Stimulated activated CD4-positive, alpha-beta T cell treated with anti-CD3 and anti-CD28 coated beads, Interleukin-12 subunit alpha, Interleukin-12 subunit beta, amount 100 ng/mL, for 4 hours (primary cell): Measurements from ENCODE around the gene GTF3C1.

Source experiments
- DNase-seq: peaks from one replicate; pipeline ENCODE4 v3.0.0-alpha.2; 2020

GTF3C1 gene

GRCh38 chr16:27483624-27484023 is 66.1 kb downstream of the GTF3C1 start:
- DNase-seq = no peak

GRCh38 chr16:27483088-27483437 is 66.7 kb downstream of the GTF3C1 start:
- no peak for DNase-seq

GRCh38 chr16:27482397-27483087 is 67.2 kb downstream of the GTF3C1 start:
- no peak for DNase-seq

GRCh38 chr16:27481282-27481934 is 68.3 kb downstream of the GTF3C1 start:
- no peak for DNase-seq

GRCh38 chr16:27480761-27481160 is 69.0 kb downstream of the GTF3C1 start:
- DNase-seq = no peak

DNA sequence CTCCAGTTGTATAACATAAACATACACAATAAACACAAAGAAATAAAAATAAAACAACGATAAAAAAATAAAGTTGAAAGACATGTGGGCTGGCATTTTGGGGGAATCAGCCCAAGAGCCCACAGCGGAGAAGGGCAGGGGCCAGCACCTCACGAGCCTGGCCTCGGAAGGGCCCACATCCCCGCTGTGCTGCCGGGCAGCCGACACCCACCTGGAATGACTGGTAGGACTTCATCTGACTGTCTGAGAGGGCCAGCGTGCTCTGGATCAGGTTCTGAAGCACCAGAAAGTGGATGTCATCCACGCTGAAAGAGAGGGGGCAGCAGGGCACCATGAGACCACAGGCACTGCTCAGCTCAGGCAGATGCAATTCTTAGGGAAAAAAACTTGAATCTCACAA is 73.5 kb downstream of the GTF3C1 start:
- DNase-seq = no peak

DNA sequence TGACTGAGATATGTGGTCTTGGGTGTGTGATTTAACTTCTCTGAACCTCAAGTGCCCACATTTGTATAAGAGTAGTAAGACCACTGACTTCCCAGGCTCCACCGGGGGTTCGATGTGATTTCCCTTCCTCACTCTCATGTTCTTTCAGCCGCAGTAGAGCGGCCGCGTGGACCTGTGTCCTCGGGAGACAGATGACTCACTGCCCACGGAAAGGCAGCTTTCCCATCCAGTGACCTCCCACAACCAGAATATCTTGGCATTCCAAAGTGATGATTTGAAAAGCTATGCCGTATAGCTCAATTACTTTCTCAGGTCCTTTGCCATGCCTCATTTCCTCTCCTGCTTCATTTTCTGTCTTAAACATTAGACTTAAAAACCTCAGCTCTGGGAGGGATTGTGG is 74.2 kb downstream of the GTF3C1 start:
- DNase-seq = no peak

DNA sequence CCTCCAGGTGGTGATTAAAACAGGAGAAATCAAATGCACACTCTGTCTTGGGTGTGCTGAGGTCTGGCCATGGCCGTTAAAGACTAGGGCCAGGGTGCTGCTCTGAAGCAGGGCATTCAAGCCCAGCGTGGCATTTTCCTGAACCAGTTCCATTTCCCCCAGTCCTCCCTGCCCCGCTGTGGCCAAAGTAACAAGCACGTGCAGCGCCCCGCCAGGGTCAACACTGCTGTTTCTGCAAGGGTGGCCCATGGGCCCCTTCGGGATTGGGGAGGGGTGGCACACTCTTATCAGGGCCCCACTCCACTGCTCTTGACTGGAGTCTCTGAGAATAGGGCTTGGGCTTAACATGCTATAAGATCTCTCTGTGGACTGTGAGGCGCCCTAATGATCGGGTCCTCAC is 74.8 kb downstream of the GTF3C1 start:
- DNase-seq = no peak

GRCh38 chr16:27474041-27474440 is 75.7 kb downstream of the GTF3C1 start:
- no peak for DNase-seq

GRCh38 chr16:27473101-27473900 is 76.4 kb downstream of the GTF3C1 start:
- DNase-seq = no peak

- DNase-seq = no peak
Measured at GRCh38 chr16:27472091-27473020, 77.4 kb downstream of the GTF3C1 start.

DNA sequence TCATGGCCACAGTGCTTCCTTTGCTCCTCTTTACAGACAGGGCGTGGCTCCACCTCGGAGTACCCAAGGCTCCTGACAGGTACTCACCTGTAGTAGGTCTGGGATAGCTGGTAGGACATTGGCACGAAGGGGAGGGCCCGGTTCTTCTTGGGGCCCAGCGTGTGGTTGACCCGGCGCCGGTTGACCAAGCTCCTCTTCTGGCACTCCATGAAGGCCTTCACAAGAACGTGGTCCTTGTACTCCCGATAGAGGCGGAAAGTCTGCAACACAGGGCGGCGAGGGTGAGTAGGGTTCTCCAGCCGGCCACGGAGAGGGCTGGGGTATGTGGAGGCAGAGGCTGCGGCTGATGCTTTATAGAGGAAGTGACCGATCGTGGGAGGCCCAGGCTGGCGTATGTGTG is 78.1 kb downstream of the GTF3C1 start:
- DNase-seq = no peak

- DNase-seq = no peak
Measured at GRCh38 chr16:27470567-27471431, 78.9 kb downstream of the GTF3C1 start.

GRCh38 chr16:27468941-27469531 is 80.7 kb downstream of the GTF3C1 start:
- no peak for DNase-seq

- no peak for DNase-seq
Measured at GRCh38 chr16:27465483-27465879, 84.2 kb downstream of the GTF3C1 start.

DNA sequence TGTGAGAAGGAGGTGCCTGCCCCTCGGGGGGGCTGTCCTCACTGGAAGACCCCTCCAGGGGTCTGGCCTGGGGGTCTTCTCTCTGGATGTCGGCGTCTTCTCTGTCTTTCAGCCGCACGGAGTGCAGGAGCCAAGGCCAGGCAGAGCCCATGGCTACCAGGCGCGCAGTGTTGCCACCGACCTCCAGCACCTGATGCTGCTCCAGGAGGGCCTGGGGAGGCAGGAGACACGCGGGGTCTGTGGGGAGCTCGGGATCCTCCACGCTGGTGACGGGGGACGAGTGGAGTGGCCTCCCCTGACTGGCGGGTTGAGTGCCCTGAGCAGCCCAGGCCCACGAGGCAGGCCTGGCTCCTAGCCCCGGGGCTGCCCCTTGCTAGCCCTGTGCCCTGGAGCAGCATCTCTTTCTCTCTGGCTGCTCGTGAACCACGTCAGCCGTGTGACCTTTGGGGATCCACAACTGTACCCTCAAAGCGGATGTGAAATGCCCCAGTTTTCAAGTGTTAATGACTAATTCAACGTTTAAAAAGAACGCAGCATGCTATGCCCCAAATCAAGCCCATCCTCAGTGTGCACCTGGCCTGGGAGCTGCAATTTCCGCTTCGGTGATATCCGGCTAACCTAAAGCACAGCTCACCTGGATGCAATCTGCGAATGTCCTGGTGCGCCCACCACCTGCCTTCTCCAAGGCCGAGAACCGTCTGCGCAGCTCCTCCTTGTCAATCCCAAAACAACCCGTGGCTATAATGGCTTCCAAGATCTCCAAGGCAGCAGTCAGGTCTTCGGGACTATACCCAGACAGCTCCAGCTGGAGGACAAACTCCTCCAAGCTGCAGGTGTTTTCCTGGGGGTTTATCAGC is 84.9 kb downstream of the GTF3C1 start:
- no peak for DNase-seq

DNA sequence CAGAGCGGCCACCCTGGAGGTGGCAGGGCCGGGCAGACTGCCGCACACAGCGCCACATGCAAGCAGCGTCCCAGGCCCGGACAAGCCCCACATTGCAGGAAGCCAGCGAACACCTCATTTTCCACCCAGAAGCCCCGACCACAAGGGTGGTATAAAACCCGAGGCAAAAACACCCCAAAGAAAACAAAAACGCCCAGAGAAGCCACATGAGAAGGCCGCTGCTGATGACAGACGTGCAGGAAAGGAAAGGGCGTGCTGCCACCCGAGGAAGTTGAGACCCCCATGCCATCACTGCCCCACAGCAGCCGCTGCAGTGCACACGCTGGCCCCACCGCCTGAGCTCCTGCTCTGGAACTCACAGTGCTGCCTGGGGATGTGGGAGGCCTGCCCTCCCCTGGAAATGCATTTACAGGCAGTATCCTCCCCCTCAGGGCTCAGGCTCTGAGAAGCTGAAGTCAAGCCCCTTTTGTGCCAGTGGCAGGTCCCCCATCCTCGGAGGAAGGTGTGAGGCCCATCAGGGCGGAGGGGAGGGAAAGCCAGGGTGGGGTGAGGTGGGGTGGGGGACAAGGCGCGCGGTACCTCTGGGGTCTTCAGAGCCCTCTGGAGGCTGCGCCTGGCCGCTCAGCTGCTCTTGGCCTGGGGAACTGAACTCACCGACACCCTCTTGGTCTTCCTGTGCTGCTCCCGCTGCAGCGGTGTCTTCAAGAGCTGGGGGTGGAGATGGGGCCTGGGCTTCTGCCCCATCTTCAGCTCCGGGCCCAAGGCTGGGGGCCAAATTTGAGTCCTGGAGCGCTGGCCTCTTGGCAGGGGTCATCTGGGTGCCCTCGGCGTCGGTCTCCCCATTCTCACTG is 85.7 kb downstream of the GTF3C1 start:
- DNase-seq = no peak

DNA sequence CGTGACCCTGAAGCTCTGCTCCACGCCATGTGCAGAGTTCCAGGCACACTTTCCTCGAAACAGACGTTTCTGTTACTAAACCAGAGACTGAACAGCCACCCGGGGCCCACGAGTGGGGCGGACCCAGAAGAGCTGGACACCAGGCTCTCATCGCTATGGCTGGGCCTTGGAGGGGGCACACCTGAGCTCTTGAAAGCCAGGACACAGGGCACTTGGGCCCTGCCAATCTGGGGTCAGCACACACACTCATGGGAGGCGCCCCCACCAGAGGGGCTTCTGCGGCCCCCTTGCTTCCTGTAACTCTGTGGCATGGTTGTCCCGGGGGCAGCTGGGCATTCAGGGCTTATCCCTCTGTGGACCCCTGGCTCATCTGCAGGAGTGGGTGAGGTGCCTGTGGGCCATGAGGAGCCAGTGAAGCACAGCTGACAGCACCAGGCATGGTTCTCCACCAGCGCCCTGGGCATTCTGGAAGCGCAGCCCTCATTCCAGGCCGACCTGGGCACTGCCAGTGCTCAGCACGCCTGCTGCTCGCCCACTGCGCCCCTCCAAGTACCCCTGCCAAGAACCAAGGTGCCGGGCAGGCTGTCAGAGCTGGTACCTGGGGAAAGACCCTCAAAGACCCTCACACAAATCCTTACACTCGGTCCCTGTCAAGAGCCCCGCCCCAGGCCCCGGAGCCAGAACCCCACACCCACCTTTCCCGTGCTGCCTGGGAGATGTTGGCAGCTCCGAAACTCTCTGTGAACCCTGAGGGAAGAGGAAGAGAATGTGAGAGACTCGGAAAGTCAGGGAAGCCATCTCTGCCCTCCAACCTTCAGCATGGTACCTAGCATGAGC is 86.6 kb downstream of the GTF3C1 start:
- no peak for DNase-seq
